Uterus (tissue), 2 donors: Measurements from ENCODE around the gene RNU6-1.

Source experiments
- CTCF ChIP-seq, 4 experiments: fragments of 200-600 bp in 2 of 4; fragments of 450-650 bp in 2 of 4; sonication (generic) in 2 of 4; IDR thresholded peaks; one replicate each; pipeline ENCODE4 v1.5.1; 2016 to 2019; ENCODE audit warnings: antibody characterized with exemption in 4 of 4, mild to moderate bottlenecking in 2 of 4, moderate library complexity in 1 of 4
- POLR2A ChIP-seq, 2 donors: fragments of 450-650 bp; IDR thresholded peaks; one replicate each; pipeline ENCODE4 v1.6.1; 2016; ENCODE audit warnings: antibody characterized with exemption in 2 of 2, mild to moderate bottlenecking in 1 of 2, moderate library complexity in 1 of 2

GRCh38 chr15:67865766-67866165, 25.9 kb upstream of the RNU6-1 start:
- no peak for TF ChIP-seq POLR2A (IDR thresholded peaks at IDR 0.05)
- no peak for TF ChIP-seq CTCF (IDR thresholded peaks at IDR 0.05)
